ENCODE measurements around the gene TTC32. TPM values are rescaled to one million over a fixed set of nuclear protein-coding genes. Genes with fewer than 3 reads are reported as not detected.

Gene TTC32
- polyA plus RNA-seq, 3 donors from 2014 or later = 14.0 to 28.3 (median 22.2) TPM

GRCh38 chr2:19863303-19864041 is 38.3 kb downstream of the TTC32 start:
- Mint-ChIP-seq H3K4me3 (no peak overlapping the region), H3K27ac (no peak overlapping the region), H3K4me1 (peaks cover 7 to 8% of the 10 kb centered on the region in 2 donors), H3K9me3 (no peaks in the 10 kb centered on the region), H3K27me3 (ENCODE audit: low read depth in 3 of 3) (peaks cover 0 to 7% (median 2%) of the 10 kb centered on the region in 3 donors), H3K36me3 (no peaks in the 10 kb centered on the region)
- DNase-seq = peak; percentile 60 to 66 (median 63)

GRCh38 chr2:19861813-19862212 is 40.0 kb downstream of the TTC32 start:
- H3K4me1 Mint-ChIP-seq = no peaks in the 10 kb centered on the region

GRCh38 chr2:19860022-19860421 is 41.8 kb downstream of the TTC32 start:
- no peaks in the 10 kb centered on the region for H3K36me3 Mint-ChIP-seq
- no peak for DNase-seq
- H3K4me3 Mint-ChIP-seq = no peak overlapping the region
- no peak overlapping the region for H3K27ac Mint-ChIP-seq
- H3K27me3 Mint-ChIP-seq (ENCODE audit: low read depth in 3 of 3) = peaks cover 2 to 5% (median 4%) of the 10 kb centered on the region in 3 donors
- no peaks in the 10 kb centered on the region for H3K4me1 Mint-ChIP-seq
- no peaks in the 10 kb centered on the region for H3K9me3 Mint-ChIP-seq

More at GRCh38 chr2:19861813-19862212, 40.0 kb downstream of the TTC32 start:
- Mint-ChIP-seq H3K27me3 (ENCODE audit: low read depth in 3 of 3) (peaks cover 2 to 5% (median 2%) of the 10 kb centered on the region in 3 donors), H3K36me3 (no peaks in the 10 kb centered on the region), H3K4me3 (no peak overlapping the region), H3K9me3 (no peaks in the 10 kb centered on the region), H3K27ac (no peak overlapping the region)
- DNase-seq = no peak

GRCh38 chr2:19859565-19859964 is 42.2 kb downstream of the TTC32 start:
- DNase-seq = no peak
- no peak overlapping the region for H3K4me3 Mint-ChIP-seq
- no peaks in the 10 kb centered on the region for H3K4me1 Mint-ChIP-seq
- no peaks in the 10 kb centered on the region for H3K9me3 Mint-ChIP-seq
- no peaks in the 10 kb centered on the region for H3K36me3 Mint-ChIP-seq
- H3K27me3 Mint-ChIP-seq (ENCODE audit: low read depth in 3 of 3) = peaks cover 2 to 5% (median 4%) of the 10 kb centered on the region in 3 donors
- no peak overlapping the region for H3K27ac Mint-ChIP-seq

- Mint-ChIP-seq H3K27me3 (ENCODE audit: low read depth in 3 of 3) (peaks cover 2 to 5% (median 4%) of the 10 kb centered on the region in 3 donors), H3K4me3 (no peak overlapping the region), H3K4me1 (no peaks in the 10 kb centered on the region), H3K27ac (no peak overlapping the region), H3K36me3 (no peaks in the 10 kb centered on the region), H3K9me3 (no peaks in the 10 kb centered on the region)
- no peak for DNase-seq
These were observed 44.0 kb downstream of the TTC32 start for GRCh38 chr2:19857806-19858205.

- Mint-ChIP-seq H3K9me3 (no peaks in the 10 kb centered on the region), H3K36me3 (no peaks in the 10 kb centered on the region), H3K27ac (peak overlapping the region in 1 of 6 donors; percentile 47), H3K4me1 (no peaks in the 10 kb centered on the region), H3K27me3 (ENCODE audit: low read depth in 3 of 3) (peaks cover 2 to 5% (median 4%) of the 10 kb centered on the region in 3 donors), H3K4me3 (no peak overlapping the region)
- DNase-seq = no peak
These were observed 44.7 kb downstream of the TTC32 start for GRCh38 chr2:19857100-19857499.

GRCh38 chr2:19855542-19856431 is 46.0 kb downstream of the TTC32 start:
- no peak for DNase-seq
- H3K27me3 Mint-ChIP-seq (ENCODE audit: low read depth in 3 of 3) = peaks cover 3 to 6% (median 4%) of the 10 kb centered on the region in 3 donors
- H3K9me3 Mint-ChIP-seq = no peaks in the 10 kb centered on the region
- no peaks in the 10 kb centered on the region for H3K36me3 Mint-ChIP-seq
- no peaks in the 10 kb centered on the region for H3K4me1 Mint-ChIP-seq
- H3K4me3 Mint-ChIP-seq = no peak overlapping the region
- no peak overlapping the region for H3K27ac Mint-ChIP-seq

- no peaks in the 10 kb centered on the region for H3K36me3 Mint-ChIP-seq
- H3K27ac Mint-ChIP-seq = no peak overlapping the region
- no peak overlapping the region for H3K4me3 Mint-ChIP-seq
- H3K27me3 Mint-ChIP-seq (ENCODE audit: low read depth in 3 of 3) = peaks cover 0 to 8% (median 5%) of the 10 kb centered on the region in 3 donors
- no peaks in the 10 kb centered on the region for H3K4me1 Mint-ChIP-seq
- no peak for DNase-seq
- H3K9me3 Mint-ChIP-seq = no peaks in the 10 kb centered on the region
These were observed 46.9 kb downstream of the TTC32 start for GRCh38 chr2:19854596-19855541.

GRCh38 chr2:19851116-19851695 is 50.6 kb downstream of the TTC32 start:
- DNase-seq = no peak
- peaks cover 1 to 9% (median 2%) of the 10 kb centered on the region in 3 donors for H3K27me3 Mint-ChIP-seq (ENCODE audit: low read depth in 3 of 3)
- H3K4me3 Mint-ChIP-seq = no peak overlapping the region
- no peaks in the 10 kb centered on the region for H3K36me3 Mint-ChIP-seq
- H3K9me3 Mint-ChIP-seq = peaks cover 0 to 2% (median 0%) of the 10 kb centered on the region in 6 donors
- H3K27ac Mint-ChIP-seq = no peak overlapping the region
- no peaks in the 10 kb centered on the region for H3K4me1 Mint-ChIP-seq

- peak overlapping the region in 1 of 6 donors; percentile 12 for H3K27ac Mint-ChIP-seq
- H3K9me3 Mint-ChIP-seq = peaks cover 0 to 2% (median 0%) of the 10 kb centered on the region in 6 donors
- peaks cover 1 to 9% (median 7%) of the 10 kb centered on the region in 3 donors for H3K27me3 Mint-ChIP-seq (ENCODE audit: low read depth in 3 of 3)
- H3K4me3 Mint-ChIP-seq = no peak overlapping the region
- H3K36me3 Mint-ChIP-seq = no peaks in the 10 kb centered on the region
- no peak for DNase-seq
- H3K4me1 Mint-ChIP-seq = no peaks in the 10 kb centered on the region
These were observed 51.4 kb downstream of the TTC32 start for GRCh38 chr2:19850056-19851050.

GRCh38 chr2:19848952-19849351 is 52.8 kb downstream of the TTC32 start:
- Mint-ChIP-seq H3K9me3 (peaks cover 0 to 2% (median 0%) of the 10 kb centered on the region in 6 donors), H3K27me3 (ENCODE audit: low read depth in 3 of 3) (peaks cover 3 to 12% (median 5%) of the 10 kb centered on the region in 3 donors), H3K36me3 (no peaks in the 10 kb centered on the region), H3K4me3 (no peak overlapping the region), H3K27ac (no peak overlapping the region), H3K4me1 (no peaks in the 10 kb centered on the region)
- DNase-seq = no peak

All from immature natural killer cell (primary cell).